OCI-LY7 (cell line): ENCODE measurements around the gene MTUS2.

Experiments
- EZH2phosphoT487 ChIP-seq: fragments of 200-600 bp; sonication (generic); IDR thresholded peaks from 2 replicates; pipeline ENCODE4 v1.6.1; 2018; ENCODE audit warnings: low read depth, borderline replicate concordance, mild to moderate bottlenecking, mixed run types, antibody characterized with exemption, low read length, moderate library complexity, mixed read lengths
- TF ChIP-seq, protein P1 (sequence below): fragments of 200-600 bp; sonication (generic); conservative IDR thresholded peaks from 2 replicates; pipeline ENCODE4 v1.5.1; 2014; ENCODE audit warnings: mild to moderate bottlenecking, antibody characterized with exemption, low read length, moderate library complexity, mixed read lengths

- TF ChIP-seq, protein P1, sequence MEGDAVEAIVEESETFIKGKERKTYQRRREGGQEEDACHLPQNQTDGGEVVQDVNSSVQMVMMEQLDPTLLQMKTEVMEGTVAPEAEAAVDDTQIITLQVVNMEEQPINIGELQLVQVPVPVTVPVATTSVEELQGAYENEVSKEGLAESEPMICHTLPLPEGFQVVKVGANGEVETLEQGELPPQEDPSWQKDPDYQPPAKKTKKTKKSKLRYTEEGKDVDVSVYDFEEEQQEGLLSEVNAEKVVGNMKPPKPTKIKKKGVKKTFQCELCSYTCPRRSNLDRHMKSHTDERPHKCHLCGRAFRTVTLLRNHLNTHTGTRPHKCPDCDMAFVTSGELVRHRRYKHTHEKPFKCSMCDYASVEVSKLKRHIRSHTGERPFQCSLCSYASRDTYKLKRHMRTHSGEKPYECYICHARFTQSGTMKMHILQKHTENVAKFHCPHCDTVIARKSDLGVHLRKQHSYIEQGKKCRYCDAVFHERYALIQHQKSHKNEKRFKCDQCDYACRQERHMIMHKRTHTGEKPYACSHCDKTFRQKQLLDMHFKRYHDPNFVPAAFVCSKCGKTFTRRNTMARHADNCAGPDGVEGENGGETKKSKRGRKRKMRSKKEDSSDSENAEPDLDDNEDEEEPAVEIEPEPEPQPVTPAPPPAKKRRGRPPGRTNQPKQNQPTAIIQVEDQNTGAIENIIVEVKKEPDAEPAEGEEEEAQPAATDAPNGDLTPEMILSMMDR: no peak
- TF ChIP-seq EZH2phosphoT487: no peak
Measured at GRCh38 chr13:29509999-29510589, 690.0 kb downstream of the MTUS2 start.
